Aortic smooth muscle cell (primary cell): Measurements from ENCODE around the gene HNRNPH3. TPM values are rescaled to one million over a fixed set of nuclear protein-coding genes. Genes with fewer than 3 reads are reported as not detected.

Experiments used
- total RNA-seq: library from RNA; depleted of rRNA; stranded (reverse); fragments of >200 nt; gene quantifications from 2 replicates; pipeline ENCODE4 v1.2.3, GENCODE V29; 2014

HNRNPH3 gene, protein sequence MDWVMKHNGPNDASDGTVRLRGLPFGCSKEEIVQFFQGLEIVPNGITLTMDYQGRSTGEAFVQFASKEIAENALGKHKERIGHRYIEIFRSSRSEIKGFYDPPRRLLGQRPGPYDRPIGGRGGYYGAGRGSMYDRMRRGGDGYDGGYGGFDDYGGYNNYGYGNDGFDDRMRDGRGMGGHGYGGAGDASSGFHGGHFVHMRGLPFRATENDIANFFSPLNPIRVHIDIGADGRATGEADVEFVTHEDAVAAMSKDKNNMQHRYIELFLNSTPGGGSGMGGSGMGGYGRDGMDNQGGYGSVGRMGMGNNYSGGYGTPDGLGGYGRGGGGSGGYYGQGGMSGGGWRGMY
- total RNA-seq: 27.6 and 34.6 TPM in 2 replicates

DNA sequence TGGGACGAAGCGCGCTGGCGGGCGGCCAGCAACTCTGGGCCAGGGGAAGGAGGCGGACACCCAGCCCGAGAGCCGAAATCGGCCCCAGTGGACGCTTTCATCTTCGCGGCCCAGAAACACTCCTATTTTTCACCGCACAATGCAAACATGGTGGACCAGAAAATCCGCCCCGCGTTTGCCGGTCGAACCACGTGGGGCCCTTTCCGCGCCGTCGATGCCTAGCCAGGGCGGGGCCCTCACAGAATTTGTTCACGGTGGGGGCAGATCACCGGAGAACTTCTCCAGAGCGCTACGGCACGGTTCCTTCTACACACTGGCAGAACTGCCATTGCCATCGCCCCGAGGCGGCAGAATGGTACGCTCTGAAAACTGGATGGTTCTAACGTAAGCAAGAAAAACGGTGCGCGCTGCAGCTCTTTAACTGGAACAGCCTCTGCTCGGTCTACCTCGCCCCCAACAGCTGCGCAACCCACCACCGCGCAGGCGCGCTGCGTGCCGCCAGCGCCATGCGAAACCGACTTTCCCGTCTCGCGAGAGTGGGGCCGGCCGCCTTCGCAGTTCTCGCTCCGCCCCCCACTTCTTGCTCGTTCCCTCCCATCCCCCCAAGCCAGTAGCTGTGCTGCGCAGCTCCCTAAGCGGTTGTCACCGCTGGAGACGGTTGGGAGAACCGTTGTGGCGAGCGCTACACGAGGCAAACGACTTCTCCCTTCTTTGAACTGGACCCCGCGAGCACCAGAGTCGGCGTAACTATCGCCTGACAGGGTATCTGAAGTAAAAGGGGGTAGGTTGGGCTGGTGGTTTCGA lies at the start of gene HNRNPH3:
Gene HNRNPH3 (plus strand): TSS at position 610 of the 804 bp plus-strand sequence. CDS start 5,158 bp downstream, outside the sequence.

DNA sequence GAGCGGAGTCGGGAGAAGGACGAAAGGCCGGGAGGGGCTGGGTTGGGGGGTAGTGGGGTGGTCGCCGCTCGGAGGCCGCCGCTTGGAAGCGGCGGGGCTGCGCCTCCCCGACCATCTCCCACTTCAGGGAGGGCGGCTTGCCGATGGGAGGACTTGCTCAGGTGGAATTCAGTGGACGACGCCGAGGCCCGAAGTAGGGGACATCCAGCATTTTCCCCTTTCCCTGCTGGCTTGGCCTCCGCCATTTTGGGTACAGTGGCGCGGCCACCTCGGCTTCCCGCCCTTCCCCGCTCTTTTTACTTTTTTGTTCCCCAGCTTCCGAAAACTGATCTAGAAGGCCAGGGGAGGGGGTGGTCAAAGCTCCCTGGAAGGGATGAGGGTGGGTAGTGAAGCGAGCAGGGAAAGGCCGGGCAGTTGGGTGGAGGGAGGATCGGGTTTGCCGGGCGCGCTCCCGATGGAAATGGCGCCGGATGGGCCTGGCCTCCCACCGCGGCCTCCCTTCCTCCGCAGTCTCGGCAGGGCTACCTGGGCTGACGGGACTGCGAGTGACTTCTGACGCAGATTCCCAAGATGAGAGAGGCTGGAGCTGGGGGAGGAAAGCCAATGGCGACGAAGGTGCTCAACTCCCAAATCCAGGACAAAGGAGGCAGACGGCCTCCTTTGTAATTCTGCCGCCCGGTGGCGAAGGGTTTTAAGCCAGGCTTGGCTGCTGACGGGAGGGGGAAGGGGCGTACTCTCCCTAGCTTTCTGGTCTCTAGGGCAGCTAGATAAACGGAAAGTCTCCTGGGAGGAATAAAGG lies 594 bp downstream of the HNRNPH3 start, which contains the start of gene PBLD:
Gene PBLD (minus strand): TSS at position 670 of the 799 bp plus-strand sequence. CDS start 26,084 bp downstream, outside the sequence.

Other genes with a start within 250 kb of the HNRNPH3 start
- gene MYPN, start 222.6 kb upstream of the HNRNPH3 start, total RNA-seq: 0.06 and 0.26 TPM in 2 replicates
- gene ATOH7, start 100.0 kb upstream of the HNRNPH3 start, total RNA-seq: under 0.01 TPM in 1 of 2 replicates, not detected in the other
- gene PBLD, start 864 bp downstream of the HNRNPH3 start, total RNA-seq: 8.1 and 9.9 TPM in 2 replicates
- gene RUFY2, start 75.2 kb downstream of the HNRNPH3 start, total RNA-seq: 24.6 and 30.2 TPM in 2 replicates
- 6.0 and 6.9 TPM in 2 replicates for gene DNA2, start 139.9 kb downstream of the HNRNPH3 start, total RNA-seq
- 13.7 and 28.1 TPM in 2 replicates for gene SLC25A16, start 195.5 kb downstream of the HNRNPH3 start, total RNA-seq
- 1.2 and 3.4 TPM in 2 replicates for gene TET1, start 228.3 kb downstream of the HNRNPH3 start, total RNA-seq